Purkinje cell (primary cell): Measurements from ENCODE around the gene NCBP3. TPM values are rescaled to one million over a fixed set of nuclear protein-coding genes. Genes with fewer than 3 reads are reported as not detected.

Experiments
- polyA plus RNA-seq: library from polyadenylated mRNA; unstranded; fragments of >200 nt; fragmentation: Nextera tagmentation; gene quantifications from 2 replicates; pipeline ENCODE4 v1.2.1, GENCODE V29; 2014

NCBP3 gene
- 6.3 and 8.6 TPM in 2 replicates for polyA plus RNA-seq

GRCh38 chr17:3845621-3846436, at the start of gene NCBP3:
Gene NCBP3 (minus strand): TSS chr17:3846246. CDS start chr17:3846223, 23 bp downstream.

GRCh38 chr17:3893003-3893719, 47.1 kb upstream of the NCBP3 start, which contains the start of gene CAMKK1:
Gene CAMKK1 (minus strand): TSS chr17:3893053. CDS start chr17:3885687, 7,366 bp downstream.

GRCh38 chr17:3800362-3801271, 45.4 kb downstream of the NCBP3 start, which contains the start of gene ITGAE:
Gene ITGAE (minus strand): TSS chr17:3801188. CDS start chr17:3801144, 44 bp downstream.

Other genes with a start within 250 kb of the NCBP3 start
- gene TRPV1, start 236.8 kb downstream of the NCBP3 start, polyA plus RNA-seq, result 0.39 and 0.71 TPM in 2 replicates
- 0.98 and 1.1 TPM in 2 replicates for gene SHPK, start 210.0 kb downstream of the NCBP3 start, polyA plus RNA-seq
- 3.0 TPM in 1 of 2 replicates, not detected in the other for gene CTNS, start 209.5 kb downstream of the NCBP3 start, polyA plus RNA-seq
- 1.3 and 6.0 TPM in 2 replicates for gene TAX1BP3, start 177.7 kb downstream of the NCBP3 start, polyA plus RNA-seq
- gene EMC6, start 177.4 kb downstream of the NCBP3 start, polyA plus RNA-seq, result 34.0 and 53.0 TPM in 2 replicates
- gene P2RX5, start 150.1 kb downstream of the NCBP3 start, polyA plus RNA-seq, result 36.8 and 43.3 TPM in 2 replicates
- gene HASPIN, start 122.3 kb downstream of the NCBP3 start, polyA plus RNA-seq, result not detected in 2 replicates
- 315 and 374 TPM in 2 replicates for gene ITGAE, start 45.1 kb downstream of the NCBP3 start, polyA plus RNA-seq
- gene CAMKK1, start 46.8 kb upstream of the NCBP3 start, polyA plus RNA-seq, result 1.1 and 6.9 TPM in 2 replicates
- not detected in 2 replicates for gene P2RX1, start 70.2 kb upstream of the NCBP3 start, polyA plus RNA-seq
- gene ATP2A3, start 118.2 kb upstream of the NCBP3 start, polyA plus RNA-seq, result 54.6 and 88.7 TPM in 2 replicates